Fibroblast of lung (primary cell): ENCODE measurements around the gene RERG.

Experiments
- EZH2 ChIP-seq: IDR thresholded peaks from 2 replicates; pipeline ENCODE4 v1.5.1; 2012; ENCODE audit warnings: low read length, control low read depth, mild to moderate bottlenecking; ENCODE audit errors: missing control alignments
- TF ChIP-seq, protein P1 (sequence below), 2 donors: IDR thresholded peaks in 1 of 2; conservative IDR thresholded peaks in 1 of 2; 1 replicate in 1 of 2; 2 replicates in 1 of 2; pipeline ENCODE4 v1.5.1; 2011 to 2012; ENCODE audit warnings: low read length in 2 of 2, control low read depth in 1 of 2, inconsistent platforms in 1 of 2, low read depth in 1 of 2, mild to moderate bottlenecking in 1 of 2

DNA sequence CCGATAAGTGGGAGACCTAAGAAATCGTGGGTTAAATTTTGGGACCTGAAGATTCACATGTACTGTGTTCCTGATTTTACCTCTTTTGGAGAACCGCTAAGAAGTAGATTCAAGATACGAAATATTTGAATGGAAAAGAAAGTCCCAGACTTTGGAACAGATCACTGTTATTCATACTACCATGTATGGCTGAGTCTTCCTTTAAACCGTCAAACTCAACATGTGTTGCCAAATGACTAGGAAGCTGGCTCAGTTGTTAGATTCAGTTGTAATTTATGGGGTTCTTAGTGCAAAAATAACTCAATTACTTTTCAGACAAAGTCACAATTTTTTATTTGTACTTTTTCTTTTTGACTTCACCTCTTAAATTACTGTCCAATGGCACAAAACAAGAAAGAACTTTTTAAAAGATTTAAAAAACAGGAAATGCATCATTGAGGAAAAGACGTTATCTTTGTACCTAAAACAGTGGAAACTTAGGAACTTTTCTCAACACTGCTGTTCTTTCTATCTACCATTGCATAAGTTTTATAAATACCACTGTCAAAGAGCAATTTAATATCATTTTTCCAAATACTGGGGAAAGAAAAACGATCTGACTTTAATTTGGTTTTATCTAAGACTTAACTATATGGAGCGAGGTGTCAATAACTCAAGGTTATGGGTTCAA is 15.7 kb downstream of the RERG start:
- TF ChIP-seq, protein P1, sequence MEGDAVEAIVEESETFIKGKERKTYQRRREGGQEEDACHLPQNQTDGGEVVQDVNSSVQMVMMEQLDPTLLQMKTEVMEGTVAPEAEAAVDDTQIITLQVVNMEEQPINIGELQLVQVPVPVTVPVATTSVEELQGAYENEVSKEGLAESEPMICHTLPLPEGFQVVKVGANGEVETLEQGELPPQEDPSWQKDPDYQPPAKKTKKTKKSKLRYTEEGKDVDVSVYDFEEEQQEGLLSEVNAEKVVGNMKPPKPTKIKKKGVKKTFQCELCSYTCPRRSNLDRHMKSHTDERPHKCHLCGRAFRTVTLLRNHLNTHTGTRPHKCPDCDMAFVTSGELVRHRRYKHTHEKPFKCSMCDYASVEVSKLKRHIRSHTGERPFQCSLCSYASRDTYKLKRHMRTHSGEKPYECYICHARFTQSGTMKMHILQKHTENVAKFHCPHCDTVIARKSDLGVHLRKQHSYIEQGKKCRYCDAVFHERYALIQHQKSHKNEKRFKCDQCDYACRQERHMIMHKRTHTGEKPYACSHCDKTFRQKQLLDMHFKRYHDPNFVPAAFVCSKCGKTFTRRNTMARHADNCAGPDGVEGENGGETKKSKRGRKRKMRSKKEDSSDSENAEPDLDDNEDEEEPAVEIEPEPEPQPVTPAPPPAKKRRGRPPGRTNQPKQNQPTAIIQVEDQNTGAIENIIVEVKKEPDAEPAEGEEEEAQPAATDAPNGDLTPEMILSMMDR (conservative IDR thresholded peaks at IDR 0.05 in 1 of 2, IDR thresholded peaks at IDR 0.05 in 1 of 2; ENCODE audit: low read depth in 1 of 2, low read length in 2 of 2), result no peak
- no peak for TF ChIP-seq EZH2
